GM18508 (cell line): ENCODE measurements around the gene SZT2.
"Not testable (repeated sequence)": the region's sequence is repeated elsewhere in the genome, so short reads cannot be mapped to it uniquely, and the experiment has no call there.

Experiments used
- ATAC-seq: cut with Tn5 transposase; IDR thresholded peaks from one replicate; pipeline ENCODE4 v1.9.1; 2021; ENCODE audit warnings: moderate number of reproducible peaks; ENCODE audit not compliant: insufficient read depth, unreplicated experiment

The SZT2 gene

DNA sequence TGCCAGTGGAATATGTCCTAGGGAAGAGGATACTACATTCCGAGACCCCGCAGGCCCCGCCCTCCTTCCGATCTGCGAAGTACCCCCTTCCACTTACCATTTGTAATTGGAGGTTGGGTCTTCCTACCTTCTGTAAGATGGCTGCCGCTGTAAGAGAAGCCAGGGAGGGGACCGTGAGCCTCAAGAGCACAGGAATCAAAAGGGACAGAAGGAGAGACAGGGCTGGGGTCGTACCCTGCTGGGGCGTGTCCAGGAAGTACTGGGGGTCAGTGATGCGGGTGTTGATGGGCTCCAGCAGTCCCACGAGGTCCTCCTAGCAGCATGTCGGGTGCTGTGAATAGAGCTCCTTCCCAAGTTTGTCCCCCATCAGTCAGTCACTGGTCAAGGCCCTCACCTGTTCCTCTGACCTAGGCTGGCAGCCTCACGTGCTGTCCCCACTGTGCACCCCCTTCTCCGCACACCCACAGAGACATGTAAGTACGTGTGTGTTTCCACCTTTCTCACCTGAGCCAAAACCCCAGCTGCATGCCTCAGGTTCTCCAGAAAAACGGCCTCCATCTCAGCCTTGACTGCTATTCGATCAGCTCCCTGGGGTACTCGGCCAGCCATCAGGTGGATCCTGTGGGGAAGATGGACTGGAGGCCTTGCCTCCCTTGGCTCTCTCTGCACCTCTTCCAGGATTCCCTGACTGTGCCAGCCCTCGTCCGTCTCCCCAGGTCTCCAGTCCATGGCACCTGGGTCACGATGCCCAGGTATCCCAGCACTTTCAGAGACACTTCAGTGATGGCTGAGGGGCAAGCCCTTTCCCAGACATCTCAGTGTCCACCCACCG lies 62.2 kb downstream of the SZT2 start:
- ATAC-seq, result no peak

GRCh38 chr1:43452789-43453441 lies 63.2 kb downstream of the SZT2 start:
- no peak for ATAC-seq

- ATAC-seq, result no peak
Measured at GRCh38 chr1:43453442-43454269, 64.0 kb downstream of the SZT2 start, which contains the start of gene HYI. Gene HYI, minus strand, starts transcription at chr1:43453931. Its CDS starts 138 bp downstream, at chr1:43453793.

DNA sequence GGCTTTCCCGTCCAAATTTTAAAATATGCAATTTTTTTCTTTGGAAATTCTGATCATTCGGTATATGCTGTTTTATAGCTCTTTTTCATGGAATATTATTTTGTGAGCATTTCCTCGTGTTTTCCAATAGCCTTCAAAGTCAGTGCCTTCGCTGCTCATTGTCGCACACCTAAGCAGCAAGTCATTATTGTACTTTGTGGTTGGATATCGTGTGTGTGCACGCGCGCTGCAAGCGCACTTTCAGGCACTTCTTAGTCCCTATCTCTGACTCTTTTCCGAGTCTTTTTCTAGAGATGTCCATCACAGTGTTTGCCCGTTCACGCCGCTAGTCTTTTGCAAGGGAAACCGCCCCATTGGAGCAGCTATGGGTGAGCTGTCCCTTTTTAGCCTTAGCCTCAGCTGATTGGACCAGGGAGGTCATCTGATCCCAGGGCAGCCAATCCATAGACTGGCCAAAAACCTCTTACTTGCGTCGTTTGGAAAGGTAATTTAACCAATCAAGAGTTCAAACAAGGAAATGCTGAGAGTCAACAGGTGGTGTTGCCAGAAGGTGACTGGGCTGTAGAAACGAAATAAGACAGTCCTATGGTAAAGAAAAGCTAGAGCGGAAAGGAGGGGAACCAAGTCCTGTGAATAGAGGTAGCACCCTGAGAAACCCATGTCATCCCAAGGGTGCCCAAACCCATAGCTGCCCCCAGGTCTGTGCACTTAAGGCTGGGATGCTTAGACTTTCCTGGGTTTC lies 64.7 kb downstream of the SZT2 start:
- no peak for ATAC-seq

DNA sequence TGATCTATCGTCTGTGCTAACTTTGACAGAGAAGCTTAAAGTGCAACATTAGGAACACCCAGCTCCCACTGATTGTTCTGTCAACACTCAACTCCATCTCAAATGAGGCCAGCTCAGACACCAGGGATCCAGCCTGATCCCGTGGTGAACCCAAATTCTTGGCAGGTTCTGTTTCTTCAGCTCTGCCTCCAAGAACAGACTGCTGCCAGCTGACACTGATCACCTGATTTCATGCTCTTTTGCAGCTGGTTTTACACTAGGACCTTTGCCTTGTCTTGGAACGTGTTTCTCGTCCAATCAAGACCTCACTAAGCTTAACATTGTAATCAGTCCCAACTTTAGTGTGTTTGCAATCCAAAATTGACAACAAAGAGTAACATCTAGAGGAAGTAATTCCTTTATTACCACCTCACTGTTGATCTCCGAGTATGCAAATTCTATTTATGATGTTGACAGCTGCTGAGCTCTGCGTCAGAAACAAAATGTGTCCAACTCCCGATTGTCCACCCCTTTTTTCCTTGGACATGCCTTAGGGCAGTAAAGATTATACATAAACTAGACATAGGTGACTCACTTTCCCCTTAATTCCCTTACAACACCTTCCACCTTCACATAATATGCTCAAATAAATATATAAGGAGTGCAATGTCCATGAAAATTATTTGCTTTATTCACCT lies 65.7 kb downstream of the SZT2 start:
- no peak for ATAC-seq

- not testable (repeated sequence) for ATAC-seq
Measured at GRCh38 chr1:43458379-43458778, 68.7 kb downstream of the SZT2 start.

DNA sequence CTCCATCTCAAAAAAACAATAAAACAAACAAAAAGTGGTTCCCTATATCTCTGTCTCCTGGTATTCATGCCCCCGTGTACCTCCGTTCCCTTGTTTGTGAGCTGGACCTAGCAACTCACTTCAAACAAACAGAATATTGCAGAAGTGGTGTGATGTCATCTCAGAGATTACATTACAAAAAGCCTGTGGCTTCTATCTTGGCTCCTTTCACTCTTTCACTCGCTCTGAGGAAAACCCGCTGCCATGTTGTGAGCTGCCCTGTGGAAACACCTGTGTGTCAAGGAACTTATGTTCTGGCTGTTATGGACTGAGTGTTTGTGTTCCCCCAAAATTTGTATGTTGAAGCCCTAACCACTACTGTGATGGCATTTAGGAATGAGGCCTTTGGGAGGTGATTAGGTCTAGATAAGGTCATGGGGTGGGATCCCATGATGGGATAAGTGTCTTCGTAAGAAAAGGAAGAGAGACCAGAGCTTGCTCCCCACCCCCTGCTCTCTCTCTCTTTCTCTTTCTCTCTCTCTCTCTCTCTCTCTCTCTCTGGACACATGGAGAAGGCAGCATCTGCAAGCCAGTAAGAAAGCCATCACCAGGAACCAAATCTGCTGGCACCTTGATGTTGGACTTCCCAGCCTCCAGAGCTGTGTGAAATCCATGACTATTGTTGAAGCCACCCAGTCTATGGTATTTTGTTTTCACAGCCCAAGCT lies 71.4 kb downstream of the SZT2 start:
- no peak for ATAC-seq

- no peak for ATAC-seq
Measured at GRCh38 chr1:43463479-43463878, 73.8 kb downstream of the SZT2 start.

- no peak for ATAC-seq
Measured at GRCh38 chr1:43464681-43465504, 75.2 kb downstream of the SZT2 start.

GRCh38 chr1:43465505-43466067 lies 75.9 kb downstream of the SZT2 start:
- no peak for ATAC-seq

DNA sequence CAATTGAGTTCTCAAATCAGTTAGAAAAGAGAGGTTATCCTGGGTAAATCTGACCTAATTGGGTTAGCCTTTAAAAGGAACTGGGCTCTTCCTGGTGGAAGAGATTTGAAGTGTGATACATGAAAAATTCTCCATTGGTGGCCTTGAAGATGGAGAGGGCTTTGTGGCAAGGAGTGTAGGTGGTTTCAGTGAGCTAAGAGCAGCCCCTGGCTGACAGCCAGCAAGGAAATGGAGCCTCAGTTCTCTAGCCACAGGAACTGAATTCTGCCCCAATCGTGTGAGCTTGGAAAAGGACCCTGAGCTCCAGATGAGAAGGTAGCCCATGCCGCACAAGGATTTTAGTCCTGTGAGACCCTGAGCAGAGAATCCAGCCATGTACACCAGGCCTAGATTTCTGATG lies 76.7 kb downstream of the SZT2 start:
- no peak for ATAC-seq

- ATAC-seq, result no peak
Measured at GRCh38 chr1:43468414-43468813, 78.7 kb downstream of the SZT2 start.

DNA sequence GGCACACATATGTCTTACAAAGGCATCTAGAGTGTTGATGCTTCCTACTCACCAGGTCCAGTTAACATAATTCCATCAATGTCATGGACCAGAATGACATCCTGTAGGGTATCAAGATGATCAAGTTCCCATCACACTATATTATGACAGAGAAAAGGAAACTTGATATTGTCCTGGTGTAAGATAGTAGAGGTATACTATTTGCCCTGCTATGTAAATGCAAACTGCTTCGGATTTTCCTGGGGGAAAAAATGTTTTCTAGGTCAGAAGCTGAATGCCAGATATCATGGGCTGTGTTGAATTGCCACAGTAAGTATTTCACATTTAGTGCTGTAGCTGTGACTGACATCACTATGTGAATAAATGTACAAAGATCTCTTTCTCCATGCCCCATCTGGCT lies 80.2 kb downstream of the SZT2 start:
- no peak for ATAC-seq

- no peak for ATAC-seq
Measured at GRCh38 chr1:43472087-43472462, 82.4 kb downstream of the SZT2 start.

- not testable (repeated sequence) for ATAC-seq
Measured at GRCh38 chr1:43472463-43473151, 82.9 kb downstream of the SZT2 start.

- ATAC-seq, result no peak
Measured at GRCh38 chr1:43473463-43473862, 83.8 kb downstream of the SZT2 start.
